ENCODE results near the gene MRPL10.

The MRPL10 gene

DNA sequence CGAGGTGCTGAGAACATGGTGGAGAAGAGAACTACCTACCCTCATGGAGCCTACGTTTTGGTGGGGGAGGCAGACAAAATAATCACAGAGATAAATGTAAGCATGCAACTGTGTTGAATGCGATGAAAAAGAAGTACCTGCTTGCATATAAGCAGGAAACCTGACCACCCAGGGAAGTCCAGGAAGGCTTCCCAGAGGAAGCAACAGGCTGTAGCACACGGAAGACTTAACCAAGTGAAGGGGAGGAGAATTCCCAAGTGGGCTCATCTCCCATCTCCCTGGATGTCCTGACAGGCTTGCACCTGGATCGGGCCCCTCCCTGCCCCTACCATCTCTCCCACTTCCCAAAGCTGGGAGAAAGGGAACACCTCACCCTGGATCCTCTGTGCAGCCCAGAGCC is 7.7 kb upstream of the MRPL10 start:
- DNase-seq, result no peak

DNA sequence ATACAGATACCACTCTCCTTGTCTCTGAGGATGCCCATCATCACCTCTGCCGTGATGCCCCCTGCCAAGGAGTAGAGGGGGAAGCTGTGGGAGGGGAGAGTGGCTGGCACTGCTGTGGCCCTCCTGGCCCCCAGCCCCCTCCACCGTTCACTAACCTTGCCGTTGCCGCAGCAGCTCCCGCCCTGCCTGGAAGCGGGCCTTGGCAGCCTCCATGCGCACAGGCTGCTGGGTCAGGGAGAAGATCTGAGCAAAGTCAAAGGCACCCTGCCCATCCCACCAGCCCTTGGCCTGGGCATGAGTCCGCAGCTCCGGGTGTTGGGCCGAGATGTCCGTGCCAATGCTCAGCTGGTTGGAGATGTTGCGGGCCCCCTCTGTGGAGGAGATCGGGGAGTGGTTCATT is 7.3 kb upstream of the MRPL10 start:
- DNase-seq, result no peak

DNA sequence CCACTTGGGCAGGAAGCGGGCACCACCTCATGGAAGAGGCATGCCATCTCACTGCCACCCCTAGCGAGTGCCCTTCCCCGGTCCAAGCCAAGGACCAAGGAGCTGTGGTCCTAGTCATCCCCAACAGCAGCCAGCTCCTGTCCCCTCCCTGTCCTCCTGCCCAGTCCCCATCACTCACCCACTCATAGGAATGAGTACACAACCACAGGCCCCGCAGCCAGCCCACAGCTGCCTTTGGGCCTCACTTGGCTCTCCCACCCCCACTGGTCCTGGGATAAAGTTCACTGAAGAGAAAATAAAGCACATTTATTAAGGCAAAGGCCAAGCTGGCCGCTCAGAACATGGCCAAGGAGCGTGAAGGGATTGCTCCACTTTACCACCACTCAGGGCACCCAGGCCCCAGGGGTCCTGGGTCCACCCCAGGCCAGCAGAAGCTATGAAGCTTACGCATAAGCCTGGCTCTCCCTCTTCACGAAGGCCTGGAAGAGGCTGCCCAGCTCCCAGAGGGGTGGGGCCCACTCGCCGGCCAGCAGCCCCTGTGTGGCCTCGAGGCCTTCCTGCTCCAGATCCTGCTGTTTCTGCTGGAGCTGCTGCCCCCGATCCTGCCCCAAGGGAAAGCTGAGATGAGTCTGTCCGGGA is 6.2 kb upstream of the MRPL10 start:
- DNase-seq, result no peak

DNA sequence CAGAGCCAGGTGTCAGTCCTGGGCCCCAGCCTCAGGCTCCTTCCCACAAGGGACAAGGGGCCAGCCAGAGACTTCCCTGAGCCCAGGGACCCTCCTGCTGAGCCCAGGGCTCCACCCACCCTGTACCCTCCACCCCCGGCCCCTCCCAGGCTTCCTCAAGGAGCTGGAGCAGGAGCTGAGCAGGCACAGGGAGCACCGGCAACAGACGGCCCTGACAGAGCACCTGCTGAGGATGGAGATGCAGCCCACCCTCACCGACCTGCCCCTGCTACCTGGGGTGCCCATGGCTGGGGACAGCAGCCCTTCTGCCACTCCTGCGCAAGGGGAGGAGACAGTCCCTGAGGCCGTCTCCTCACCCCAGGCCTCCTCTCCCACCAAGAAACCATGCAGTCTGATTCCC is 5.3 kb upstream of the MRPL10 start:
- DNase-seq, result no peak

DNA sequence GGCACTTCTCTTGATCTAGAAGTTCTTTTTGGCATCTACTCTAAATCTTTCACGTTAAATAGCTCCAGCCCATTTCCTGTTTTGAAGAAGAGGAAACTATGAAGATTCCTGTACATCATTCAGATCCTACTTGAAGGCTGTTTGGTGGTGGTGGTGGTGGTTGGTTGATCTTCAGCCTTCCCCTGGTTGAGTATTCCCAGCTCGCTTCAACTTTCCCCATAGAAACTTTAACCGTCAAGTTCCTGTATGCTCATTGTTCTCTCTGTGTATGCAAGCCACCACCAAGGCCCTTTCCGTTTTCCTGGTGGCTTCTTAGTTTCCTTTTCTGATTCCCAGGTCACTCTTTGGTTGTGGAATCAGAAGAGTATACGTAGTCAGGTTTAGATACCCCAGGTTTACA is 3.4 kb upstream of the MRPL10 start:
- no peak for DNase-seq

DNA sequence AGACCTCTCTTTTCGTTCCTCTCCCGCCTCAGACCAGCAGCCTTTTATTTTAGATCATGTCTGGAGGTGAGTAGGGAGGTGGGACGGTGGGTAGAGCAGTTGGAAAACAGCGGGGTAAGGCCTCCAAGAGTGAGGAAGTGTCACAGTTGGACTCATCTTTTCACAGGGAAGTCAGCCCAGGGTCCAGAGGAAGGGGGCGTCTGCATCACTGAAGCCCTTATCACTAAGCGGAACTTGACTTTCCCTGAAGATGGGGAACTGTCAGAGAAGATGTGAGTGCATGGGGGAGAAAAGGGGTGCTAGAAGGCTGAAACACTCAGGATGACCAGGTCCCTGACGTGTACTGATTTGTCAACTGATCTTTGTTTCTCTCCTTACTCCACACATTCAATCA is 590 bp upstream of the MRPL10 start:
- no peak for DNase-seq

DNA sequence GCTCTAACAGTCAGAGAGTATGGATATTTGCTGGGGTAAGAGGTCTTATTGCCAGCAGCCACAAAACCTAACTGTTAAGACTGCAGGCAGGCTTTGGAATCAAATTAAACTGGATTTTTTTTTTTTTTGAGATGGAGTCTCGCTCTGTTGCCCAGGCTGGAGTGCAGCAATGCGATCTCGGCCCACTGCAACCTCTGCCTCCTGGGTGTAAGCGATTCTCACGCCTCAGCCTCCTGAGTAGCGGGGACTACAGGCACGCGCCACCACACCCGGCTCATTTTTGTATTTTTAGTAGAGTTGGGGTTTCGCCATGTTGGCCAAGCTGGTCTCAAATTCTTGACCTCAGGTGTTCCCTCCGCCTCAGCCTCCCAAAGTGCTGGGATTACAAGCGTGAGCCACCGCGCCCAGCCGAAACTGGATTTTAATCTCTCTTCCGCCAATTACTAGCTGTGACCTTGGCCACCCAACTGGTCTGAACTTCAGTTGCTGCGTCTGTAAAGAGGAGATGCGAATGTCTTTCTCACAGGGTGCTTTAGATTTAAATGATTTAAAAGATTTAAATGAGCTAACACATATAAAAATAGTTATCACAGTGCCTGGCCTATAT is 842 bp downstream of the MRPL10 start:
- DNase-seq, result no peak

DNA sequence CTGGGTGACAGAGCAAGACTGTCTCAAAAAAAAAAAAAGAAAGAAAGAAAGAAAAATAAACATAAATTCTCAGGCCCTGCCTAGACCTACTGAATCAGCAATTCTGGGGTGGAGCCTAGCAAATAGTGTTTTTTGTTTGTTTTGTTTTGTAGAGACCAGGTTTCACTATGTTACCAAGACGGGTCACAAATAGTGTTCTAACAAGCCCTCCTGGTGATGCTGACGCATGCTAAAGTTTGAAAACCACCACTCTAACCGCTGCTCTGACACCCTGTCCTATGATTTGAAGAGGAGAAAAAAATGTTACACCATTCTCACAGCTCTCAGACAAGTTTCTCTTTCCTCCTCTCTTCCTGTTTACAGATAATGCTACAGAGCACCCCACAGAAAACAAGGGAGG is 1.5 kb downstream of the MRPL10 start:
- no peak for DNase-seq

DNA sequence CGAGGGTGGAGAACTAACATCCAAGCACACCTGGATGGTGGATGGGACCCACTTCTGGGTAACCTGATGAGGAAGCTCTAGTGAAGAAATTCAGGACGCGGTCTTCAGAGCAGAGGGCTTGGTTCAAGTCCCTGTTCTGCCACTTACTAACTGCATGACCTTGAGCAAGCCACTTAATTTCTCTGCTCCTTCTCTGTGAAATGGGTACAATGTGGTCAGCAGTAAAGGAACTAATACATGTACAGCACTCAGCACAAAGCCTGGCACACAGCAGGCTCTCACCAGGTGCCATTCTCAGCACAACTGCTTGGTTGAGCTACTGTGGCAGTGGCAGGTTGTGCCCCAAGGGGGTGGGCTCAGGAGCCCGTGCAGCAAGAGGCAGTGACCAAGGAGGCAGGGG is 7.8 kb downstream of the MRPL10 start:
- no peak for DNase-seq

DNA sequence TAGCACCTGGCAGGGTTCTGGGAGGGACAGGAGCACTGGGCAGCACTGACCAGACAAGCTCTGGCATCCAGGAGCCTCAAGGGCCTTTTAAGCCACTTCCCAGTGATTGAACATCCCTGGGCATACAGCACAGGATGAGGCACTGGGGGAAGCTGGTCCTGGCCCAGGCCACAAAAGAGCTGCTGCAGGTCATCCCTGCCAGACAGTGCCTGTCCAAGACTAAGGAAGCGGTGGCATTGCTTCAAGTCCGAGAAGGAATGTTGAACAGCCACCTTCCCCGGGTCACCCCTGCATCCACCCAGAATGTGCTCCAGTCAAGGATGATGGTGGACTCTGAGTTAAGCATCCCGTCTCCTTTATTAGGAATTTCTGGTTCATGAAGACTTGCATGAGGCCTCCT is 8.6 kb downstream of the MRPL10 start:
- no peak for DNase-seq

DNA sequence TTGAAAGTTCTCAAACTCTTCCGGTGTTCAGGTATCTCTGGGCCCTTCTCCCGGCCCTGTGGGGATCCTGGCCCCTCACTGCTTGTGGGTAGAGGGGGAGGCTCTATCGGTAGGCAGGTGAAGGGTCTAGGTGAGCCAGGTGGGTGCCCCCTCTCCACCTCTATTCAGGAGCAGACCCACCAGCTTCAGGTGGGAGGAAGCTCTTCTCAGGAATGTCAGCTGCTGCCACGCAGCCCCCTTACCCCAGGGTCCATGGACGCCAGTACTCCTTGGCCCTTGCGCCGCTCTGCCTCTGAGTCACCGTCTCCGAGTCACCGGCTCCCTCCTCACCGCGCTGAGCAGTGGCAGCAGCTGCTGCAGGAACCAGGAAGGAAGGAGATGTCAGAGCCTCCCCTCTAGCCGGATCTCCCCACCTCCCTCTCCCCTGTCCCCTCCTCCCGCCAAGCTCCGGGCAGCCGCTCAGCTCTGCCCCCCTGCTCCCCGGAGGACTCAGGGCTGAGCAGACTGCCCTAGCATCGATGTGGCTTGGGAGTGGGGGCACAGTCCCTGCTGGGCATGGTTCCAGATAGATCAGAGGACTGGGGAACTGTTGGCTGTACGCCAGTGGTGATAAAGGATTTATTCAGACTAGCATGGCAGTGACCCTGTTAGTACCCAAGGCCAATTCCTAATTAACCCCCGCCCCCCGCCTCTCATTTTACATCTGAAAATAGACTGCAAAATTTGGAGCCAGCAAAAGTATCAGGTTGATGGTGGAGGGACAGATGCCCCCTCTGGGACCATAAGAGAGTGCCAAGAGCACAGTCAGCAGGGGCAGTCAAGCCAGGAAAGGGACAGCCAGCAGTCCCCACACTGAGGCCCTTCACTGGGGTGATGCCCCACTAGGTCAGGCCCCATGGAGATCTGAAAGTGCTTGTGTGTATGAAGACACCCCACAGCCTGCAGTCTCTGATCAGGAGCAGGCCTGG is 9.6 kb downstream of the MRPL10 start, which contains the start of gene OSBPL7:
OSBPL7 (minus strand) TSS at position 371 of the 968 bp plus-strand sequence. CDS start 1,516 bp downstream, outside the sequence.
- peak; percentile 75 for DNase-seq

DNA sequence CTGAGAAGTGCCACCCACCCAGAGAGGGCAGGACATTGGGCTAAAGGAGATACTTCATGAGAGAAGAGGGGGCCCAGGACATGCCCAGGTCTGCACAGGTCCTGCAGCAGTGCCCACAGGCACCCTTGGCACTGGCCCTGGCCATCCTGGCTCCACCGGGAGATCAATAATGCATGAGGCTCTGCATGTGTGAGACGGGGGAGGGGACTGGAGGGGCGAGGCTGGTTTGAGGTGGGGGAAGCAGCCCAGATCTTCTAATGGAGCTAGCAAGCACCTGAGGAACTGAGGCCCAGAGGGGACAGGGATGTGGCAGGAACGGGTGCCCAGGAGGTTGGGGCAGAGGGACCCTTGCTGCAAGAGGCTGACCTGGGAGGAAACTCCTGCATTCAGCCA is 10.3 kb downstream of the MRPL10 start:
- DNase-seq, result no peak

DNA sequence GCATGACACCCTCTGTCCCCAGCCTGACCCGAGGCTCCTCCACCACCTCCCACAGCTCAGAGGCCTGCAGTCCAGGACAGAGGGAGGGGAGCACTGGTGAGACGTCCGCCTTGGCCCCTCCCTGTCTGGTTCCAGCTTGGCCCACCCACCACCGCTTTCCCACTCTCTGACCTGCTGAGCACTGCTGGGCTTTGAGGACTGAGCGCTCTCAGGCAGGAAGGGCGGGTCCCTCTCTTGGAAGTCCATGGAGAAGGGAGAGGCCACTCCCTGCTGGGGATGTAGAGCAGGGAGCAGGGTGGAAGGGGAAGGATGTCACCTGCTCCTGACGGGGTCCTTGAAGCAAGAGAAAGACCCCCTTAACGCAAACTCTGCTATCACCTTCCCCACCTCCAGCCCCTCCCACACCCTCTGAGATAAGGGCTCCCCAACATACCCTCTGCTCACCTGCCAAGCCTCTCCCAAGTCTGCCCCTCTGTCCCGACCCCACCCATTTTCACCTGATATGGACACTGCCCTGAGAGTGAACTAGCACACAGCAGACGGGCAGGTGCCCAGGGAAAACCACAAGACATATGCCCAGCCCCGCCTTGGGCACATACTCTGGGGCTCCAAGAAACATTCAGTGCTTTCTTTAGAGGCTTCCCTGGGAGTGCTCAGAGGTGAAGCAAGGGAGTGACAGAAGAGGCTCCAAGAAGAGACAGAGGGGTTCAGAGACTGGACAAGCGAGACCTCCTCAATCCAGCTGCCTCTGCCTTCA is 11.1 kb downstream of the MRPL10 start:
- no peak for DNase-seq

DNA sequence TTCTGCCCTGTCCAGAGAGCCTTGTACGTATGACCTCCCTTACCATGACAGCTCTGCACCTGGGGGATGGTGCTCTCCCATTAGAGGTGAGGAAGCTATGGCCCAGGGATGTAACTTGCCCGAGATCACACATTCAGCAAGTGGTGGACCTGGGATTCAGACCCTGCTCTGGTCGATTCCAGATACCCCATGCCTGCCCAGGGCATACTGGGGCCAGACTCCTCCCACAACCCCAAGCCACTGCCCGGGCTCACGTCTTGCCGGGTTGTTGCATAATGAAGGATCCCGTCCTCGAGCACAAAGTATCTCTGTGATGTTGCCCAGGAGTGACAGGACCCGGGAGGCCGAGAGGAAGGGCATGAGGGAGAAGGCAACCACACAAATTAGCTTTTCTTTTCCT is 11.9 kb downstream of the MRPL10 start:
- no peak for DNase-seq

DNA sequence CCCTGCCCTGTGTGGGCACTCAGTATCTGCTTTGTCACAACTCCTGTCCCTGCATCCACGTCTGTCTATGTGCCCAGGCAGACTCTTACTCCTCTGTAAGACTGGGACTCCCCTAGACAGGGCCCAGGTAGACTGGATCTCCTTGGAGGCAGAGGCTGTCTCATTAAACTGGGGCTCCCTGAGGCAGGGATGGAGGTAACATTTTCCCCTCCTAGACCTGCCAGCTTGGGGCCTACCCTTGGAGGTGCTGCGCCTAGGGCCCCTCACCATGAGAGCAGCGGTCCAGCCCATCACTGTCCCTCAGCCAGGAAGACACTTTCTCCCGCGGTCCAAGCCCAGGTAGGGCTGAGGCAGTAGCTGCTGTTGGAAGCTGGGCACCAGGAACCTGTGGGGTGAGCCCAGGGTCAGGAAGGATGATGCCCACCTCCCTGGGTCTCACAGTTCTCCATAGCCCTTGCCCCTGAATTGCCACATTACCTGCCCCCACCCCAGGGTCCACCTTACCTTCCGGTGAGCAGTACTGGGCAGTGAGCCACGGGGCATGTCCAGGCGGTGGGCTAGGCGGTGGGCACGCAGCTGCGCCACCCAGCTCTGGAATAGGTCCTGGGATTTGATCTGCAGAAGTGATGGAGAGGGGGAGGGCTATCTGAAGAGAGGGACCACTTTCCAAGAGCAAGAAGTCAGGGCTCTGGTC is 13.2 kb downstream of the MRPL10 start:
- DNase-seq, result no peak

DNA sequence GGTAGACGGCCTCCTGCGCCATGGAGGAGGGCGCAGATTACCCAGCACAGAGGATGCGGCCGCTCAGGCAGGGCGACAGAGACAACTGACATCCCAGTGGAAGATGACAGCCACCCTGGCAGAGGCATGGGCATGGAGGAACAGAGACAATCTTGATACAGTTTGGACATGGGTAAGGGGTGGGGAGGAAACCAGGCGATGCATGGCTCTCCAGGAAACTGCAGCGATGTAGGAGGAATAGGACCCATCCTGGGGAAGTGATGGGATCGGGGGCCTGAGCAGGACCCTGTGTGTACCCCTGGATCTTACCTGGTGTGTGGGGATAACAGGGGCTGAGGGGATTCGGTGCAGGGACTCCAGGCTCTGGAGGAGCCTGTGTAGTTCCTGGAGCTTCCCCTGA is 14.4 kb downstream of the MRPL10 start:
- no peak for DNase-seq

DNA sequence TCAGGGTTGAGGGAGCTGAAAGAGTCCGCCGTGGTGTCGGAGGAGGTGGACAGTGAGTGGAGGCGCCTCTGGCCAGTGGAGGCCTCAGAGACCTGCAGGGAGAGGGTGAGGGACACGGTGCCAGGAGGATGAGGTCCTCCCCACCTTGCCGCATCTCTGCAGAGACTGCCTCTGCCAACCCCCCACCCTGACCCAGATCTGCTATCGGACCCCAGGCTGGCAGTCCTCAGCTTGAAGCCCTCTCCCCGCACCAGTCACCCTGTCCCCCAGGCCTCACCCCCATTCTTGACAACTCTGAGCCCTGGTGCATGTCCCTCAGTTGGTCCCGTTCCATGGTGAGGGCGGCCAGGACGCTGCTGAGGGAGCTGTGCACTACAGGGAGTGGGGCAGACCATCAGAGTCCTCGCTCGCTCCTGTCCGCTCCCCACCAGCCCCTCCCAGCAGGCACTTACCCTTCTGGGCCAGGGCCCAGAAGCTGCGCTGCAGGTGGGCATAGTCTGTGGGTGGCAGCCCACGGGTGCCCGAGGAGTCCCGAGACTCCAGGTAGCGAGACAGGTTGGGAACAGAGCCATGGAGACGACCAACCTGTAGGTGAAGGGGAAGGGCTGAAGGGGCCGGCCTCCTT is 15.1 kb downstream of the MRPL10 start:
- no peak for DNase-seq

DNA sequence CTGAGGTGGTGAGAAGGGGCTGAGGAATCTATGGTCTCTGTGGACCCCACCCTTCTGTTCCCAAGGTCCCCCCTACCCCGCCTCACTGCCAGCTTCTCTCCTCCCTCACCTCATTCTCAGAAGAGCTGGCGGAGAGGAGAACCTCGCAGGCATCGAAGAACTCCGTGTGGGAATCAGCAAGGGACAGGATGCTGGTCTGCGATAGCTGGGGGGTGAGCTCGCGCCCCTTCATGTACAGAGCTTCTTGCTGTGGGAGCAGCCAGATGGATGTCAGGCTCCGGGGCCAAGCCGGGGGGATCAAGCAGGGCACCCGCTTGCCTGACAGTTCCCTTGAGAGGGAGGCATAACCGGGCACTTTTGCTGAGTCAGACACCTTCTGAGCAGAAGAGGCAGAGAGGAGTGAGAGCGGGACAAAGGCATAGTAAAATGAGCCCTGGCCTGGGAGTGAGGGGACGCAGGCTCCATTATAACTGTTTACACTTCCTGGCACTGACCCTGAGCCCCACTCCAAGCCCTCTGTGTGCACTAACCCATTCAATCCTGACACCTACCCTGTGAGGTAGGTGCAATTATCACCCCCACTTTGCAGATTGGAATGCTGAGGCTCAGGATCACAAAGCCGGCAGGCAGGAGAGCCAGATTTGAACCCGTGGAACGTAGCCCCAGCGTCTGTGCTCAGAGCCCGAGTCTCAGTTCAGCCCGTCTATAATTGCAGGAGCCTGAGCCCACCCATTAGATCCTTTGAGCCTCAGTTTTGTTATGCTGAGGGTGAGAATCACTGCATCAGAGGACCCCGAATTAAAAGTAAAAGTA is 16.0 kb downstream of the MRPL10 start:
- DNase-seq, result no peak

DNA sequence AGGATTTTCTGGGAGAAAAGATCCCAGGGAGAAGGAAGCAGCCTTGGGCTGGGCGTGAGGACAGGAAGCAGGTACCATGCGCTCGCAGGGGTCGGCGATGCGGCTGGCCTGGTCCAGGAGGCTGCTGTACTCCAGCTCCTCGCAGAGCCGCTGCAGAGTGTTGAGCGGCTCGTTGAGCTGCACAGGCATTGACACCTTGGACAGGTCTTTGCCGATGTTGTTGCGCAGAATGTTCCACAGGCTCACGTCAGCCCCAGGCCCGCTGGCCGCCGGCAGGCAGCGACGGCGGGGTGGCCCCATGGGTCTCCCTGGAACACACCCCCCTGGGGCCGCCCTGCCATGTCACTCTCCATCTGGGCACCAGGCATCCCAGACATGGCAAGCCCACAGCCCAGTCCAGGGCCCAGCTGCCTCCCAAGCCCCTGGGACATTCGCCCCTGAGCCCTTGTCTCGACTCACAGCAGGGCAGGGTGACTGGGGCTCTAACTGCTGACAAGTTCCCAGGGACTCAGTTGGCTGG is 17.8 kb downstream of the MRPL10 start:
- no peak for DNase-seq

DNA sequence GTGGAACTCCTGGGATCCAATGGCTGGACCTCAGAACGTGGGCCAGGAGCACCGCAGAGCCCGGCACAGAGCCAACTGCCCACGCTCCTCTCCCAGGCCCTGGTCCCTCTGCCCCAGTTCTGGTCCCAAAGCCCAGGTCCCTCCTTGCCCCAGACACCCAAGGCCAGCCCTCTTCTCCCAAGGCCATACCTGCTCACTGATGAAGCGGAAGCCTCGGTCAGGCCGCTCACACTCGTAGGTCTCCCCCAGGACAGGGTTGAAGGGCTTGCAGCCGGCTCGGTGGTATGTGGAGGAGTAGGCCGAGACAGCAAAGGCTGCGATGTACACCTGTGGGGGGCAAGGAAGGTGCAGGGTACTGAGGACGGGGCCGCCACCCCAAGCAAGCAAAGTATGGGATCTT is 18.3 kb downstream of the MRPL10 start:
- DNase-seq, result no peak
